AG04449 (cell line): ENCODE data around the gene SLC38A1.

Experiments used
- CTCF ChIA-PET: fragments of 350-600 bp; formaldehyde crosslinking; extraction: SDS; loops from one replicate; lab custom pipeline; 2021; ENCODE audit warnings: antibody characterized with exemption; lab: Yijun Ruan, JAX
- POLR2A ChIA-PET: fragments of 400-600, 350-600 bp; formaldehyde crosslinking; extraction: SDS; loops from one replicate; lab custom pipeline; 2020; ENCODE audit warnings: antibody characterized with exemption, inconsistent platforms; lab: Yijun Ruan, JAX
- DNase-seq: peaks from one replicate; pipeline ENCODE4 v3.0.0-alpha.2; 2010; ENCODE audit warnings: low read depth, low spot score
- H3K4me3 ChIP-seq: 2 replicates; pipeline ENCODE4 v1.5.1; 2011; ENCODE audit warnings: low read depth, mild to moderate bottlenecking, control low read depth, low read length
- TF ChIP-seq, protein P1 (sequence below): IDR thresholded peaks from one replicate; pipeline ENCODE4 v1.5.1; 2011; ENCODE audit warnings: mild to moderate bottlenecking, moderate library complexity, low read length, control low read depth, inconsistent platforms; ENCODE audit not compliant: insufficient read depth; ENCODE audit errors: missing control alignments

Gene SLC38A1

DNA sequence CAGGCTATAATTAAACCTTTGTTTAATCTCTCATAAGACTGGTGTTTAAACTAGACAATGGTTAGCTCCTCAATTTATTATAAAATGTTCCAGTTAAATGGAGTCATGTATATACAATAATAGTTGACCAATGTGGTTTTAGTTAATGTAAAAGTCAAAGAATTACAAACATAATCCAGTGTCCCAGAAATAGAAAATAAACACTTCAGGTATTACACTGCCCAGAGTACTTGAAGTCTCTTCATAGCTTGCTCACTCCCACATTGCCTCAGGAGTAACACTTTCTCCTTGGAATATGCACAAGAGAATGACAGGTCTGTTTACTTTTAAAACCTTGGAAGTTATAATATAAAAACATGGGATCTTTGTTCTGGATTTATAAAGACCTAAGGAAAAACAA, 60.5 kb downstream of the SLC38A1 start:
- TF ChIP-seq, protein P1, sequence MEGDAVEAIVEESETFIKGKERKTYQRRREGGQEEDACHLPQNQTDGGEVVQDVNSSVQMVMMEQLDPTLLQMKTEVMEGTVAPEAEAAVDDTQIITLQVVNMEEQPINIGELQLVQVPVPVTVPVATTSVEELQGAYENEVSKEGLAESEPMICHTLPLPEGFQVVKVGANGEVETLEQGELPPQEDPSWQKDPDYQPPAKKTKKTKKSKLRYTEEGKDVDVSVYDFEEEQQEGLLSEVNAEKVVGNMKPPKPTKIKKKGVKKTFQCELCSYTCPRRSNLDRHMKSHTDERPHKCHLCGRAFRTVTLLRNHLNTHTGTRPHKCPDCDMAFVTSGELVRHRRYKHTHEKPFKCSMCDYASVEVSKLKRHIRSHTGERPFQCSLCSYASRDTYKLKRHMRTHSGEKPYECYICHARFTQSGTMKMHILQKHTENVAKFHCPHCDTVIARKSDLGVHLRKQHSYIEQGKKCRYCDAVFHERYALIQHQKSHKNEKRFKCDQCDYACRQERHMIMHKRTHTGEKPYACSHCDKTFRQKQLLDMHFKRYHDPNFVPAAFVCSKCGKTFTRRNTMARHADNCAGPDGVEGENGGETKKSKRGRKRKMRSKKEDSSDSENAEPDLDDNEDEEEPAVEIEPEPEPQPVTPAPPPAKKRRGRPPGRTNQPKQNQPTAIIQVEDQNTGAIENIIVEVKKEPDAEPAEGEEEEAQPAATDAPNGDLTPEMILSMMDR: no peak
- ChIA-PET CTCF (interaction anchor here (1.1 to 1.2 kb wide), 2 partner anchors 9 to 812 kb away, joined by 4 read pairs; no protein-coding TSS in a partner anchor), POLR2A (no interaction called here)
- no peak for DNase-seq
- no peak overlapping the region for H3K4me3 ChIP-seq

DNA sequence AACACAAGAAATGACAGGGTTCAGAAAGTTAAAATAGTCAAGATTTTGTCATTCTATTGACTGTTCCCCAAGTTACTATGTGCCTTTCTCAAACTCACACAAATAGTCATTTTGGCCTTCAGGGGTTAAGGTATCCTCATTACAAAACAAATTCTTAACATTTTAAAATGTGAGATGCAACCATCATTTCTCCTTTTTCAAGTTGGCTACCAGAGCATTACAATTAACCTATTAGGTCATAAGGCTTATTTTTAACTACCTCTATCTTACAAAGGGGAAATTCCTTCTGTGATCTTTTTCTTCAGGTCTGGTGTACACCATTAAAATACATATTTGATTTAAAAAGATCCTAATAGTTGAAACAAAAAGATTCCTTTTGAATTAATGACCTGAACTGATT, 61.2 kb downstream of the SLC38A1 start:
- TF ChIP-seq, protein P1: no peak
- CTCF ChIA-PET: interaction anchor here (1.1 to 1.2 kb wide), 2 partner anchors 10 to 813 kb away, joined by 4 read pairs; no protein-coding TSS in a partner anchor
- no peak overlapping the region for H3K4me3 ChIP-seq
- POLR2A ChIA-PET: no interaction called here
- DNase-seq: no peak

DNA sequence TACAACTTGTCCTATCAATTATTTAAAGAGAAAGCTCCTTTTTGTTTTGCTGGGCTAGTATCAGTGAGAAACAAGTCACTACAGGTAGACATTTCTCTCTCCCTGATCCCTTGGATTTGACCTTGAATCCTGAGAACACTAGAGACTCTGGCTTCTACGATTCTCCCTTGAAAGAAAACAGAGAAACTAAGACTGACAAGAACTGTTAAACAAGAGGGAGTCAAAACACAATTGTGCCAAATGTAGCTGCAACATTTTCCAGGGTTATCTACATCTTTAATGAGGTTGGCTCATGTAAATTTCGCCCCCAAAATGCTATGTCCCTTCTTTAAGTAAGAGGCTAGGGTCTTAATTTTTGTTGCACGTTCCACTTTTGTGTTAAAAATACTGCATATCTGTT, 62.4 kb downstream of the SLC38A1 start:
- TF ChIP-seq, protein P1: no peak
- POLR2A ChIA-PET: no interaction called here
- CTCF ChIA-PET: interaction anchor here (0.7 kb wide), 1 partner anchor 9 kb away, joined by 3 read pairs; no protein-coding TSS in a partner anchor
- no peak for DNase-seq
- no peak overlapping the region for H3K4me3 ChIP-seq

DNA sequence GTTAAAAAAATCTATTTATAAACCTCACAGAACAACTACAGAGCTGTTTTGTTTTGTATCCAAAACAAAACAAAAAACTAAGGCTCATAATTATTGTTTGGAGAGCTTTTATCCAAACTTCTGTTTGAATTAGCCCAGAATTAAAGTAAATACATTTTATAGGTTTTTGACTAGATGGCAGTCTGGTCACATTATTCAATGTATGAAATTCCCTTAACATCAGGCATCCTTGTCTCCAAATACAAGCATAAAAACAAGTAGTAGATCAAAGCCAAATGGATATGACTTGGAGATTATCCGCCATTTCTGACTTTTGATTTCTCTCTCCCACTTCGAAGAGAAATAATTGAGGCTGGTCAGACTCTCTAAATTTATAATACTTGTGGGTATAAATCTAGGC, 63.5 kb downstream of the SLC38A1 start:
- no peak overlapping the region for H3K4me3 ChIP-seq
- ChIA-PET POLR2A (no interaction called here), CTCF (interaction anchor here (1.0 kb wide), 1 partner anchor 80 kb away, joined by 3 read pairs; no protein-coding TSS in a partner anchor)
- DNase-seq: no peak
- TF ChIP-seq, protein P1: no peak

DNA sequence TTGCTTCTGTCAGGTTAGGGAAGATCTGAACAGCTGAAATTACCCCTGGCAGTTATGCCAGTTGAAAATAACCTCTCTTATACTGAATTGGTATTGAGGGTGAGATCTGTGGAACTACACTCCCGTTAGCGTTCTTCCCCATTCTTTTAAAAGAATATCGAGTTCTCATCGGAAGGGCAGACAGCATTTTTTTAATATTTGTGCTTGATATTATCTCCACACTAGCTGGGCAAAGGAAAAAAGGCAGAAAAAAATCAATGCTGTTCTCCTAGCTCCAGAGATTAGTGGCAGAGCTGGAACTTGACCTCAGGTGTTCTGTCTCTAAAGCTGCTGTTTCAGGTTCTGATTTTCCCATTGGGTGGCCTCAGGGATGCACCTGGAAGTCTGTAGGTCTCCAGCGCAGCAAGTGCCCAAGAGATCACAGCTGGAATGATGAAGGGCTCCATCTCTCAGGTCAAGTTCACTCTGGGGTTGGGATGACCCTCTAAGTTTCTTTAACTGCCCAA, 67.5 kb downstream of the SLC38A1 start:
- POLR2A ChIA-PET: no interaction called here
- no peak for DNase-seq
- no peak overlapping the region for H3K4me3 ChIP-seq
- CTCF ChIA-PET: interaction anchor here (1.5 kb wide), 1 partner anchor 76 kb away, joined by 6 read pairs; no protein-coding TSS in a partner anchor
- TF ChIP-seq, protein P1: no peak

DNA sequence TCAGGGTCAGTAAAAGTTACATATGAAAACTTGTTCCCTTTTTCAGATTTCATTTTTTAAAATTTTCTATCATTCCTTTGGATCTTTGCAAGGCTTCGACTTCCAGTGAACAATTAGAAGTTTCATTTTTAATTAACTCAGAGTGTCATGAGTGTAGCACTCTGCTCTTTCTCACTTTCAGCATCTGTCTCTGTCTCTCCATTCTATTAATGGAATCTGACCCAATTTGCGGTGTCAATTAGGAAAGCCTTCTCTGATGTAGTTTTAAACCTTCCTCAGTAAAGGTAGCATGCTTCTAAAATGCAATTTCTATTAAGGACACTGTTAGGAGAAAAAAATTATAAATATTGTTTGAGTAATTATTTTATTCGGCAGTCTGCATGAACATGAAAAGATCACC, 68.3 kb downstream of the SLC38A1 start:
- TF ChIP-seq, protein P1: no peak
- ChIA-PET POLR2A (no interaction called here), CTCF (interaction anchor here (1.2 to 1.5 kb wide), 2 partner anchors 48 to 75 kb away, joined by 3 to 6 read pairs; no protein-coding TSS in a partner anchor)
- no peak for DNase-seq
- H3K4me3 ChIP-seq: no peak overlapping the region
